OCI-LY1 (cell line): ENCODE data around the gene ZNF474.

Source experiments
- EZH2 ChIP-seq: fragments of 200-600 bp; sonication (generic), shearing (Covaris generic); IDR thresholded peaks from 2 replicates; pipeline ENCODE4 v1.8.0; 2017; ENCODE audit warnings: borderline replicate concordance, mixed run types, mild to moderate bottlenecking, antibody characterized with exemption, low read length, moderate library complexity, mixed read lengths
- TF ChIP-seq, protein P1 (sequence below): fragments of 200-600 bp; sonication (generic), shearing (Covaris generic); IDR thresholded peaks from 2 replicates; pipeline ENCODE4 v1.5.1; 2017; ENCODE audit warnings: mild to moderate bottlenecking, antibody characterized with exemption, low read length, moderate library complexity, mixed read lengths

DNA sequence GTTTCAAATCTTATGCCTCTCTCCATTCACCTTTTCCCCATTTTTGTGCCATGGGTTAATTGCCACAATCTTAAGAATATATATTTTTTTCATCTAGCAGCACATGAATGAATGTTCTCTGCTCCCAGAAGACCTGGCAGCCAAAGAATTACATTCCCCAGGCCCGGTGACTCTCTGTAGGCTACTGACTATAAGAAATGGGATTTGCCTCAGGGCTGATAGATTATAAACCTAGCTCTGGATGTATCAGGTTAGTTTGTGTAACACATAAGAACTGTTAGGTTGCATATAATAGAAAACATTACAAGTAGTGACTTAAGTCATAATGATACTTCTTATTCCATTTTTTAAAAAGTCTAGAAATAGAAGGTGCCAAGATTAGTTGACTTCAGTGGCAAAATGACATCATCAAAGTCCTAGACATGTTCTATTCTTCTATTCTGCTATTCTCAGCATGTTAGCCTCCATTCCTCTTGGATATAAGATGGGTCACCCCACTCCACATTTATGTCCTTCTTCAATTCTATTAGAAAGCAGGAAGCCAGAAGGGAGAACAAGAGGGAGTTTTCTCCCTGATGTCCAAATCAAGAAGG, 10.9 kb upstream of the ZNF474 start:
- TF ChIP-seq, protein P1, sequence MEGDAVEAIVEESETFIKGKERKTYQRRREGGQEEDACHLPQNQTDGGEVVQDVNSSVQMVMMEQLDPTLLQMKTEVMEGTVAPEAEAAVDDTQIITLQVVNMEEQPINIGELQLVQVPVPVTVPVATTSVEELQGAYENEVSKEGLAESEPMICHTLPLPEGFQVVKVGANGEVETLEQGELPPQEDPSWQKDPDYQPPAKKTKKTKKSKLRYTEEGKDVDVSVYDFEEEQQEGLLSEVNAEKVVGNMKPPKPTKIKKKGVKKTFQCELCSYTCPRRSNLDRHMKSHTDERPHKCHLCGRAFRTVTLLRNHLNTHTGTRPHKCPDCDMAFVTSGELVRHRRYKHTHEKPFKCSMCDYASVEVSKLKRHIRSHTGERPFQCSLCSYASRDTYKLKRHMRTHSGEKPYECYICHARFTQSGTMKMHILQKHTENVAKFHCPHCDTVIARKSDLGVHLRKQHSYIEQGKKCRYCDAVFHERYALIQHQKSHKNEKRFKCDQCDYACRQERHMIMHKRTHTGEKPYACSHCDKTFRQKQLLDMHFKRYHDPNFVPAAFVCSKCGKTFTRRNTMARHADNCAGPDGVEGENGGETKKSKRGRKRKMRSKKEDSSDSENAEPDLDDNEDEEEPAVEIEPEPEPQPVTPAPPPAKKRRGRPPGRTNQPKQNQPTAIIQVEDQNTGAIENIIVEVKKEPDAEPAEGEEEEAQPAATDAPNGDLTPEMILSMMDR, result no peak
- TF ChIP-seq EZH2, result no peak
